GM12864 (cell line): ENCODE measurements around the gene UGT1A10.
"Not testable (repeated sequence)": the region's sequence is repeated elsewhere in the genome, so short reads cannot be mapped to it uniquely, and the experiment has no call there.

Experiments
- DNase-seq: peaks from one replicate; pipeline ENCODE4 v3.0.0-alpha.2; 2011; ENCODE audit warnings: low read depth
- H3K4me3 ChIP-seq: 2 replicates; pipeline ENCODE4 v1.5.1; 2011; ENCODE audit warnings: mild to moderate bottlenecking, low read depth, low read length, control low read depth
- CTCF ChIP-seq: IDR thresholded peaks from 2 replicates; pipeline ENCODE4 v1.5.1; 2011; ENCODE audit warnings: low read depth, mild to moderate bottlenecking, moderate library complexity, low read length, control low read depth, inconsistent platforms; ENCODE audit errors: missing control alignments

Gene UGT1A10

GRCh38 chr2:233745073-233745755, 109.0 kb downstream of the UGT1A10 start:
- no peak for TF ChIP-seq CTCF
- H3K4me3 ChIP-seq, result no peak overlapping the region
- DNase-seq, result no peak

DNA sequence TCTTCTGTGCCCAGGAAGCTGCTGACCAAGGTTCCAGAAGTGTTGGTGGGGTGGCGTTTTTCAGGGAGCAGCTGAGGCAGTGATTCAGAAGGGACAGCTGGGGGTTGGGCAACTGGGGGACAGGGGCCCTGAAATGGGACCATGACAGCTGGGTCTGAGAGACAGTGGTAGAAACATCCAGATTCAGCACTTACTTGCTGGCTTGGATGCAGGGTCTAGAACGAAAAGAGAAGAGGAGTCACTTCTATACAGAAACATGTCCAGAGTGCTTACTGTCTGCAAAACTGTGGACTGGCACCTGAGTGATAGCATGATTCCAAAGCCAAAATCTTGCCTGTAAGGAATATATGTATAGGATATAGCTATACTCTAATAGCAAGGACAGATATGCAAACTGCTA, 109.6 kb downstream of the UGT1A10 start:
- DNase-seq, H3K4me3 ChIP-seq: not testable (repeated sequence)

- DNase-seq, result no peak
- TF ChIP-seq CTCF, result no peak
- no peak overlapping the region for H3K4me3 ChIP-seq
Measured at GRCh38 chr2:233746475-233747282, 110.4 kb downstream of the UGT1A10 start.

DNA sequence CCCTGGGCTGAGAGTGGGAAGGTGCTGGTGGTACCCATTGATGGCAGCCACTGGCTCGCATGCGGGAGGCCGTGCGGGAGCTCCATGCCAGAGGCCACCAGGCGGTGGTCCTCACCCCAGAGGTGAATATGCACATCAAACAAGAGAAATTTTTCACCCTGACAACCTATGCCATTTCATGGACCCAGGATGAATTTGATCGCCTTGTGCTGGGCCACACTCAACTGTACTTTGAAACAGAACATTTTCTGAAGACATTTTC, 111.0 kb downstream of the UGT1A10 start:
- no peak overlapping the region for H3K4me3 ChIP-seq
- DNase-seq, result no peak
- no peak for TF ChIP-seq CTCF

DNA sequence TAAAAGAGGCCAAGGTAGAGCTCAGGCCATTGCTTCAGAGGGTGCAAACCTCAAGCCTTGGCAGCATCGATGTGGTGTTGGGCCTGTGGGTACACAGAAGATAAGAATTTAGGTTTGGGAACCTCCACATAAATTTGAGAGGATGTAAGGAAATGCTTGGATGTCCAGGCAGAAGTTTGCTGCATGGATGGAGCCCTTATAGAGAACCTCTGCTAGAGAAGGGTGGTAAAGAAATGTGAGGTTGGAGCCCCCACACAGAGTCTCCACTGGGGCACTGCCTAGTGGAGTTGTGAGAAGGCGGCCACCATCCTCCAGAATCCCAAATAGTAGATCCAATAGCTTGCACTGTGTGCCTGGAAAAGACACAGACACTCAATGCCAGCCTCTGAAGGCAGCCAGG, 114.4 kb downstream of the UGT1A10 start:
- not testable (repeated sequence) for DNase-seq, H3K4me3 ChIP-seq

DNA sequence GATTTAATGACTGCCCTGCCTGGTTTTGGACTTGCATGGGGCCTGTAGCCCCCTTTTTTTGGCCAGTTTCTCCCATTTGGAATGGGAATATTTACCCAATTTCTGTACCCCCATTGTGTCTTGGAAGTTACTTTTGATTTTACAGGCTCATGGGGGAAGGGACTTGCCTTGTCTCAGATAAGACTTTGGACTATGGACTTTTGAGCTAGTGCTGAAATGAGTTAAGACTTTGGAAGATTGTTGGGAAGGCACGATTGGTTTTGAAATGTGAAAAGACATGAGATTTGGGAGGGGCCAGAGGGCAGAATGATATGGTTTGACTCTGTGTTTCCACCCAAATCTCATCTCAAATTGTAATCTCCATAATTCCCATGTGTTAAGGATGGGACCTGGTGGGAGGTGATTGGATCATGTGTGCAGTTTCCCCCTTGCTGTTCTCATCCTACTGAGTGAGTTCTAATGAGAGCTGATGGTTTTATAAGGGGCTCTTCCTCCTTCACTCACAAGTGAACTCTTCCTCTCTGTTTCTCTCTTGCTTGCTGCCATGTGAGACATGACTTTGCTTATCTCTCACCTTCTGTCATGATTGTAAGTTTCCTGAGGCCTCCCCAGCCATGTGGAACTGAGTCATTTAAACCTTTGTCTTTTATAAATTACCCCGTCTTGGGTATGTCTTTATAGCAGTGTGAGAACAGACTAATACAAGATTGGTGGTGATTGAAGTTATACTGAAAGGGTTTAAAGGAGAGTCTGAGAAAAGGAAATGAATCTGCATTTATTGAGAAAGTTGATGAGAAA, 115.2 kb downstream of the UGT1A10 start:
- not testable (repeated sequence) for DNase-seq, H3K4me3 ChIP-seq

- TF ChIP-seq CTCF, result no peak
- no peak for DNase-seq
- no peak overlapping the region for H3K4me3 ChIP-seq
Measured at GRCh38 chr2:233754872-233755611, 118.8 kb downstream of the UGT1A10 start.

DNA sequence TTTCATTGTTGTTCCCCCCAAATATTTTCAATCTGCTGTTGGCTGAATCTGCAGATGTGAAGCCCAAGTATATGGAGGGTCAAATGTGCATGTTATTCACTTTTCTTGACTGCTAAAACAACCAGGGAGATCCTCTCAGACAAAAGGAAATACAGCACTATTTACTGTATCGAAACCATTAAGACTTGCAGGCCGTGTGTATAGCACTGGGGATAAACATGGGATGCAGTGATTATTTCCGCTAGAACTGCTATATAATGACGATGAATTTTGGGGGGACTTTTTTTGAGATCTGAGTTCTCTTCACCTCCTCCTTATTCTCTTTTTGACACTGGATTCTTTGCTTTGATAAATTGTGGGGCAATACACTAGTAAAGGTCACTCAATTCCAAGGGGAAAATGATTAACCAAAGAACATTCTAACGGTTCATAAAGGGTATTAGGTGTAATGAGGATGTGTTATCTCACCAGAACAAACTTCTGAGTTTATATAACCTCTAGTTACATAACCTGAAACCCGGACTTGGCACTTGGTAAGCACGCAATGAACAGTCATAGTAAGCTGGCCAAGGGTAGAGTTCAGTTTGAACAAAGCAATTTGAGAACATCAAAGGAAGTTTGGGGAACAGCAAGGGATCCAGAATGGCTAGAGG, 120.3 kb downstream of the UGT1A10 start:
- no peak for TF ChIP-seq CTCF
- DNase-seq, result no peak
- H3K4me3 ChIP-seq, result no peak overlapping the region
